Skin of body (tissue), 2 donors: Measurements from ENCODE around the gene CUTA. TPM values are rescaled to one million over a fixed set of nuclear protein-coding genes. Genes with fewer than 3 reads are reported as not detected.
A peak's percentile ranks its signal among the peaks of the same experiment; 100 is the strongest.
"Not testable (repeated sequence)": the region's sequence is repeated elsewhere in the genome, so short reads cannot be mapped to it uniquely, and the experiment has no call there.

Experiments used
- DNase-seq: peaks from one replicate; lab custom pipeline; 2025; lab: John Stamatoyannopoulos, UW
- total RNA-seq: library from RNA; depleted of rRNA; stranded (reverse); fragments of >200 nt; gene quantifications from one replicate; pipeline ENCODE4 v1.2.3, GENCODE V29; 2014

The CUTA gene
- total RNA-seq, 1 donor from 2014 or later, result 54.4 TPM

- DNase-seq, result no peak
Observed at GRCh38 chr6:33407132-33407718, 10.7 kb downstream of the CUTA start.

DNA sequence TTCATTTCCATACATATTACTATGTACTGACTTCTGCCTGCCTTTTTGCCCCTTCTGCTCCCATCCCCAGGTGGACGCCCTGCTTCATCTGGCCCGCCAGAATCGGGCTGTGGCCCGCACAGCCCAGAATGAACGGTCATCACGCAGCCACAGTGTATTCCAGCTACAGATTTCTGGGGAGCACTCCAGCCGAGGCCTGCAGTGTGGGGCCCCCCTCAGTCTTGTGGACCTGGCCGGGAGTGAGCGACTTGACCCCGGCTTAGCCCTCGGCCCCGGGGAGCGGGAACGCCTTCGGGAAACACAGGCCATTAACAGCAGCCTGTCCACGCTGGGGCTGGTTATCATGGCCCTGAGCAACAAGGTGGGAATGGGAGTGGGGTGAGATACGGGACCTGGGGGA, 11.8 kb downstream of the CUTA start:
- no peak for DNase-seq

DNA sequence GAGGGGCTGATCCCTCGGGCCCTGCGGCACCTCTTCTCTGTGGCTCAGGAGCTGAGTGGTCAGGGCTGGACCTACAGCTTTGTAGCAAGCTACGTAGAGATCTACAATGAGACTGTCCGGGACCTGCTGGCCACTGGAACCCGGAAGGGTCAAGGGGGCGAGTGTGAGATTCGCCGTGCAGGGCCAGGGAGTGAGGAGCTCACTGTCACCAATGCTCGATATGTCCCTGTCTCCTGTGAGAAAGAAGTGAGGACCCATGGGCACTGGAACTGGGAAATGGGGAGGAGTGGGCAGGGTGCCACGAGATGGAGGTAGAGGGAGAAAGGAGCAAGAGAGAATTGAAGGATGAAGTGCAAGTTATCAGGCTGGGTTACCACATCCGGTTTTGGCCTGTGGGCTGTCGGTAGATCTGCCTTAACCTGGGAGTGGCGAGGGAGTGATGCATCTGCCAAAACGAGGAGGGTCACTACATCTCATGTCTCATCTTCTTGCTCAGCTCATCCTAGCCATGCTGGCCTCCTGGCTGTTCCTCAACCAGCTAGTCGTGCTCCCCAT, 12.4 kb downstream of the CUTA start:
- no peak for DNase-seq

DNA sequence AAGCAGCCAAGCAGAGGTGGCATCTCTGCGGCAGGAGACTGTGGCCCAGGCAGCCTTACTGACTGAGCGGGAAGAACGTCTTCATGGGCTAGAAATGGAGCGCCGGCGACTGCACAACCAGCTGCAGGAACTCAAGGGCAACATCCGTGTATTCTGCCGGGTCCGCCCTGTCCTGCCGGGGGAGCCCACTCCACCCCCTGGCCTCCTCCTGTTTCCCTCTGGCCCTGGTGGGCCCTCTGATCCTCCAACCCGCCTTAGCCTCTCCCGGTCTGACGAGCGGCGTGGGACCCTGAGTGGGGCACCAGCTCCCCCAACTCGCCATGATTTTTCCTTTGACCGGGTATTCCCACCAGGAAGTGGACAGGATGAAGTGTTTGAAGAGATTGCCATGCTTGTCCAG, 13.0 kb downstream of the CUTA start:
- DNase-seq, result no peak

GRCh38 chr6:33399881-33400280, 18.0 kb downstream of the CUTA start:
- DNase-seq, result not testable (repeated sequence)

DNA sequence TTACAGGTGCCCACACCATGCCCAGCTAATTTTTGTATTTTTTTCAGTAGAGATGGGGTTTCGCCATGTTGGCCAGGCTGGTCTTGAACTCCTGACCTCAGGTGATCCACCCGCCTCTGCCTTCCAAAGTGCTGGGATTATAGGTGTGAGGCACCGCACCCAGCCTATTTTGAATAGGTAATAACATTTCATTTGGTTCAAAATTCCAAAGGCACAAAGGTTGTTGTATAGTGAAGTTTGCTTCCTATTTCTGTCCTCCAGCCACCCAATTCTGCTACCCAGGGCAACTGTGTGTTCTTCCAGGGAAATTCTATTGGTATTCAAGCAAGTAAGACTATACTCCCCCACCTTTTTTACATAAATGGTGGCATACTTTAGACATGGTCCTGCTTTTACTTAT, 19.3 kb downstream of the CUTA start:
- DNase-seq, result not testable (repeated sequence)

- DNase-seq, result no peak
Observed at GRCh38 chr6:33397541-33397940, 20.4 kb downstream of the CUTA start.

DNA sequence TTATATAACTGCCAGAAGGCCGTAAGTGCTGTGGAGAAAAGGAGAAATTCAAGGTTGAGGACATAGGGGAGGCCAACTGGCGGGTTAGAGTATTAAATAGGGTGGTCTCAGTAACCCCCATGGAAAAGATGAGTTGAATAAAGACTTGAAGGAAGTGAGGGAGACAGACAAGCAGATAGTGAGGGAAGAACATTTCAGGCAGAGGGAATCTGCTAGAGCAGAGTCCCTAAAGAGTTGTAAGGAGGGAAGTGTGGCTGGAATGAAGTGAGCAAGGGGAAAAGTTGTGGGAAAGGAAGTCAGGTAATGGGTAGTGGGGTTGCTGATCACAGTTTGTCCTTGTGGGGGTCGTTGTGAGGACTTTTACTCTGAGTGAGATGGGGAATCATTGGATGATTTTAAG, 24.9 kb downstream of the CUTA start:
- no peak for DNase-seq

GRCh38 chr6:33392595-33392948, 25.3 kb downstream of the CUTA start:
- DNase-seq, result no peak

DNA sequence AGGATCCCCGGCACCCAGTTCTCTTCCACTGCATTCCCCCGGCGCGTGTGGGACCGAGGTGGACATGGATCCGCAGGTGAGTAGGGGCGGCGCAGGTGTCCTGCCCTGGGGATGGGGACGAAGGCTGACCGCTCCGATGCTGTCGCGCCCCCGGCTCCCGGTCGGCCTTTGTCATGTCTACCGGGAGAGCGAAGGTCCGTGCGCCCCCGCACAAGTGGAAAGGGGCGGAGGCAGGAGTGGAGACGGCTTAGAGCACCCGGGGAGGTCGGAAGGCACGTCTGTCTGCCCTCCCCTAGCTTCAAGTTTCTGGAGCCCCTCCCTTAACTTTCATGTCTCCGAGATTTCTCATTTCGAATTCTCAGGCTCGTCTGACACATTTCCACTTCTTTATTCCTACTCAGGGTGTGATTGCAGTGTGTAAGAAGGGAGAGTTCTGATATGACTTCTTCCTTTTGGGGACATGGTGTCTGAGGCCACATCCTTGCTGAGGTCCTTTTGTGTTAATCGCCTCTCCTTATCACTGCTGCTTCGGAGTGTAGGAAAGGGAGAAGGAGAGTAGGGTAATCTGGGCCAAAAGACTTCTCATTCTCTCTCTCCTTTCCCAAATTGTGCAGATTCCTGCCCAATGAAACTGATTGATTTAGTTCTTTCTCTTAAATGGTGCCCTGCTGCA, 25.8 kb downstream of the CUTA start:
- DNase-seq, result peak; percentile 19

- DNase-seq, result peak; percentile 100
Observed at GRCh38 chr6:33391278-33391921, 26.5 kb downstream of the CUTA start, which contains the start of gene KIFC1. Gene KIFC1, plus strand, starts transcription at chr6:33391823. Its CDS starts 163 bp downstream, at chr6:33391986.

DNA sequence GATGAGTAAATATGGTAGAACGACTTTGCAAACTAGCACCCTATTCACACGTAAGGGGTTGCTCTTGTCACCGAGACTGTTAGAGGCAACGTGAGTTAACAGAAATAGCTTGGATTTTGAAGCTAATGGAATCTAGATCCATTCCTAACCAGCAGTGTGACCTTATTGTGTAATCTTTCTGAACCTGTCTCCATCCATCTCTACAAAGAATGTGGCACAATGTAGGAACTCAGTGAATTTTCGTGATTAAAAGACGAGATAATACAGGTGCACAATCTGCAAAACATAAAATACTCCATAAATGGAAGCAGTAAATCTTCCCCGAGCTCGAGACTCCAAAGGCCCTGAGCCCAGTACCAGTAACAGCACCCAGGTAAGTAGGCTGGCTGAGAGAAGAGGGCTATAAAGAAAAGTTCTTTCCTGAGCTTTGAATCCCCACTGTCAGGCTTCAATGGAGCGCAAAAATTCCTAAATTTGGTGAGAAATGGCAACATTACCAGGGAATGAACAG, 27.1 kb downstream of the CUTA start:
- no peak for DNase-seq

DNA sequence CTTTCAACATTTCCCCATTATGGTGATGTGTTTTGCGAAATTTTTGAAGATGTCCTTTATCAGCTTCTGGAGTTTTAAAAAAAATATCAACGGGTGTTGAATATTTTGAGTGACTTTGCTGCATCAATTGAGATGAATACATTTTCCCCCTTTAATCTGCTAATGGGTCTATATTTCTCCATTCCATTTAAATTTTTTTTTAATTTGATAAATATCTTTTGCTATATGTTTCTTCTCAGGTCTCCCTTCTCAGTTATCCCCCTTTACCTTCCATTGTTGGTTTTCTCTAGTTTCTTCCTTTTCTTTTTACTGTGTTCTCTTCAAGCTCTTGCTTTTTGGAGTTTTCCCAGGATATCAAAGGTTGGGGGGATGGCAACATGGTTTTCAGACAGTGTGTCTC, 27.7 kb downstream of the CUTA start:
- no peak for DNase-seq

DNA sequence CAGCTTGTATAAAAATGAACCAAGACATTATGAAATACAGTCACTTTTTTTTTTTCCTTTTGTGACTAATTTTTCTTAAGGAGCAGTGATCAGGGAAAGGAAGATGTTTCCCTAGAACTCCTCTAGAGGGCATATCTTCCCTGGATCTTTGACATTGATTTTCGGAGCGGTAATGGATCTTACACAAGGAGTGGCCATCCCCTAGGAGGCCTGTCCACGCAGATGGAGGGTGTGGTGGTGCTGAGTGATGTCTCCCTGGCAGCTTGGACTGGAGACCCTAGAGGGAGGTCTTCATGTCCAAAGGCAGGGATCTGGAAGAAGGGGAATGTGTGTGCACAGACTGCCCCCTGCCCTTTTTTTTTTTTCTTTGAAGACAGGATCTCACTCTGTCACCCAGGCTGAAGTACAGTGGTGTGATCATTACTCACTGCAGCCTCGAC, 33.3 kb downstream of the CUTA start:
- peak; percentile 10 for DNase-seq

DNA sequence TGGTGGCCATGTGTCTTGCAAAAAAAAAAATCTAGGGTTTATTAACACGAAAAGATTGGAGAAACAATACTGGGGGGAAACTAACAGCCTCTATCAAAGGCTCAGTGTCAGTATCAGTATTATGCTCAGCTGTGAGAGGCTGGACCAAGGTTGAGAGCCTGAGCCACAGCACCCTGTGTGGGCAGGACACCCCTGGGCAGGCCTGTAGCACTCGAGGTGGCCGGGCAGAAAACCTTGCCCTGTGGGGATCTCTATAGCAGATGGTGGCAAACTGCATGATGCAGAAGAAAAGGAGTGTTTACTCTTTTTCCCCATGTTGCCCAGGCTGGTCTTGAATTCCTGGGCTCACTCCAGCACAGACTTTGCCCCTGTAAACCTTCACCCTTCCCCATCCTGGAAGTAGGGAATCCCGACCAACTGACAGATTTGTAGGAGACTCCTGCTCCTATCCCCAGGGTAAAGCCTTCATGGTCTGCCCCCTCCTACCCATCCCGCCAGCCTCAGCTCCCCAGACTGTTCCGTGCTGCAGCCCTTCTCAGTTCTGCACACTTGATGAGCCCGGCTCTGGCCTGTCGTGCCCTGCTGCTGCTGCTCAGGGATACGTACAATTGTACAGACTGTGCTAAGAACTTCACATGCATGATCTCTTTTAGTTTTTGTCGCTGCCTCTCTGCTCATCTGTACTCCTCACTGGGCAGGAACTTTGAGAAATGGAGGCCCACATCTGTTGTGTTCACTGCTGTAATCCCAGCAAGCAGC, 34.3 kb downstream of the CUTA start:
- no peak for DNase-seq

GRCh38 chr6:33380272-33380981, 37.5 kb downstream of the CUTA start:
- no peak for DNase-seq

GRCh38 chr6:33379184-33379583, 38.7 kb downstream of the CUTA start:
- not testable (repeated sequence) for DNase-seq

DNA sequence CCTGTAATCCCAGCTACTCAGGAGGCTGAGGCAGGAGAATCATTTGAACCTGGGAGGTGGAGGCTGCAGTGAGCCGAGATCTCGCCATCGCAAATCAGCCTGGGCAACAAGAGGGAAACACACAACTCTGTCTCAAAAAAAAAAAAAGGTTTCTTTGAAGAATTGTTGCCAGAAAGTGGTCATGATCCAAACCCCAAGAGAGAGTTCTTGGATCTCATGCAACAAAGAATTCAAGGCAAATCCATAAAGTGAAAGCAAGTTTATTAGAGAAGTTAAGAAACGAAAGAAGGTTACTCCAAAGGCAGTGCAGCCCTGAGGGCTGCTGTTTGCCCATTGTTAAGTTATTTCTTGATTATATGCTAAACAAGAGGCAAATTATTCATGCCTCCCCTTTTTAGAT, 40.7 kb downstream of the CUTA start:
- DNase-seq, result no peak

DNA sequence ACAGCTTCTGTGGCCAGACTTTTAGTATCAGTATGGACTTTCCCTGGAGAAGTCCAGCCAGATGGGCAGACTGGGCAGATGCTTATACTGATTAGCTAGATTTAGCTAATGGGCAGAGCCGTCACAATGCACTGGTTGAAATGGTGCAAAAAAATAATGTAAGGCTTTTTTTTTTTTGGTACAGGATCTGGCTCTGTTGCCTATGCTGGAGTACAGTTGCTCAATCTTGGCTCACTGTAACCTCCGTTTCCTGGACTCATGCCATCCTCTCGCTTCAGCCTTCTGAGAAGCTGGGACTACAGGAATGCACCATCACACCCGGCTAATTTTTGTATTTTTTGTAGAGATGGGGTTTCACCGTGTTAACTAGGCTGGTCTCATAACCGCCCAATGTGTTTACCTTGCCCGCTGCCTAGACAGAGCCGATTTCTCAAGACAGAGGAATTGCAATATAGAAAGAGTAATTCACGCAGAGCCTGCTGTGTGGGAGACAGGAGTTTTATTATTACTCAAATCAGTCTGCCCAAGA, 42.7 kb downstream of the CUTA start:
- peak; percentile 86 for DNase-seq
